Measurements from ENCODE around the gene AFG1L. TPM values are rescaled to one million over a fixed set of nuclear protein-coding genes. Genes with fewer than 3 reads are reported as not detected.

The AFG1L gene
- total RNA-seq, 2 donors from 2014 or later = 3.4 to 6.5 TPM

GRCh38 chr6:108417027-108417426 lies 122.2 kb downstream of the AFG1L start:
- Mint-ChIP-seq H3K36me3 (peaks cover 23 to 25% of the 10 kb centered on the region in 2 donors), H3K27ac (no peak overlapping the region), H3K9me3 (peaks cover 9 to 22% of the 10 kb centered on the region in 2 donors)
- DNase-seq (ENCODE audit: low spot score in 2 of 2) (no peak), ATAC-seq (no peak)

DNA sequence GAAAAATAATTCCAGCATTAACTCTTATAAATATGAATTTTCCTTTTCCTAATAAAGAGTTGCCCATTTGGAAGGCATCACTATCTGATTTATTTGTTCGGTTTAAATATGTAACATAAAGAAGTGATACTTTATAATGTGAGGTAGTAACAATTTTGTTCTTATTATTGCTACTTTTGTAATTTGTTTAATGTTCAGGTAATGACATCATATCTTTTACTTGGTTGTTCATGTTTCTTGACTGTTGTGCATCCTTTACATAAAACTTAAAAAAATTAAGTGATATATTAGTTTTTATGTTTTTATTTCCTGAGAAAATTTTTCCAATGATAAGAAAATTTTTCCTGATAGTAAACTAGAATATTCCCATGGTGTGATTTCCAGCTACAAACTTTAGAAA lies 124.6 kb downstream of the AFG1L start:
- DNase-seq (ENCODE audit: low spot score in 2 of 2) (no peak), ATAC-seq (no peak)
- H3K36me3 Mint-ChIP-seq = peaks cover 3 to 11% of the 10 kb centered on the region in 2 donors
- no peak overlapping the region for H3K27ac Mint-ChIP-seq
- H3K9me3 Mint-ChIP-seq = peaks cover 0 to 4% of the 10 kb centered on the region in 2 donors

DNA sequence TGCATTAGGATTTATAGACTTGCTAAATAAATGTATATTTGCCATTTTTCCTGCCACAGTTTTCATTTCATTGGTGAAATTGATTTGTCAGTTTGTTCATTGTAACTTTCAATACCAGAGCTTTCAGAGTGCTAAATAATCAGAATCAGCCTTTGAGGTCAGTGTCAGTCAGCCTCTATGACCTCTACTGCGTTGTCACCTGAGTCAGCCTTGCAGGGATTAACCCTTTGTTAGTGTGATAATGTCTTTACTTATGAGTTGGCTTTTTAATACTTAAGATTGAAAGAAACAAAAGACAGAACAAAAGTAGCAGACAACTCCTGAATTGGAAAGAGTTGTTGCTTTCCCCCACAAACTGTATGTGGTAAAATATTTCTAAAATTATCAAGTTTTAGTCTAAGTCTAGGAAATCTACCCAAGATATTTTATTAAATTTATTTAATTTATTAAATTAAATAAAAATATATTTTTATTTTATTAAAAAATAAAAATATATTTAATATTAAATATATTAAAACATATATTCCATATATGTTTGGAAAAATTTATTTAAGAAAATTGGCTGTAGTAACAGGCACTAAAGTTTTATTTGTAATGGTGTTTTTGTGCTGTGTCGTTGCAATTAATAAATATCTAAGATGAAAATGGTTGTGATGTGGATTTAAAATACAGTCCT lies 125.2 kb downstream of the AFG1L start:
- peaks cover 0 to 5% of the 10 kb centered on the region in 2 donors for H3K36me3 Mint-ChIP-seq
- no peak for ATAC-seq
- no peaks in the 10 kb centered on the region for H3K9me3 Mint-ChIP-seq
- H3K27ac Mint-ChIP-seq = no peak overlapping the region
- DNase-seq (ENCODE audit: low spot score in 2 of 2) = no peak

- H3K36me3 Mint-ChIP-seq = no peaks in the 10 kb centered on the region
- DNase-seq (ENCODE audit: low spot score in 2 of 2) = no peak
- no peak overlapping the region for H3K27ac Mint-ChIP-seq
- H3K9me3 Mint-ChIP-seq = no peaks in the 10 kb centered on the region
- ATAC-seq = no peak
Measured at GRCh38 chr6:108421366-108421765, 126.5 kb downstream of the AFG1L start.

DNA sequence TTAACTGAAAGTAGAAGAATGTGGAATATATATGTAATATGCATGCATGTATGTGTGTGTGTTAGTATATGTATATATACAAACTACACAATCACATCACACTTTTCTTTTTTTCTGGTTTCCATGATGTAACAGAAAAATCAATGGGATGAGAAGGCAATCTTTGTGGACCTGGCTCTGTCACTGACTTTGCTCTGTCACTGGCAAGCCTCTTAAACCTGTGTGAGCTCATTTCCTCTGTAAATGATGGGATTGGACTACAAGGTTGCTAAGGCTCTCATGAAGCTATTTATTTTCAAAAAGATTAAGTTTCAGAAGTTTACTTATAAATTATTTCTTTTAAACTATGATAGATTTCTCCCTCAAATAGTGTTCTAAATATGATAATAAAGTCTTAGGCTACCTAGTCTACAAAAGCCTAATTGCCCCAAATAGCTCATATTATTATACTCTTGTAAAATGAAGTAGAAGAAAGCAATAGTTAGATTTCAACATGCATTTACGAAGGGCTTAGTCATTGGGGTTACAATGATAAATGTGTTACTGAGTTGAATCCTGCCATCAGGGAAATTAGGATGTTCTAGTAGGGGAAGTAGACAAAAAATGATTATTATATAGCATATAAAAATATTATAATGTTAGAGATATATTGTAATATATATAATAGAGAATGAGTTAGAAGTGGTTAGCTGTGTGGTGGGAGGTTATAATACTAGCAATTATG lies 129.3 kb downstream of the AFG1L start:
- DNase-seq (ENCODE audit: low spot score in 2 of 2) (no peak), ATAC-seq (no peak)
- Mint-ChIP-seq H3K36me3 (peaks cover 0 to 5% of the 10 kb centered on the region in 2 donors), H3K9me3 (no peaks in the 10 kb centered on the region), H3K27ac (no peak overlapping the region)

GRCh38 chr6:108425428-108425827 lies 130.6 kb downstream of the AFG1L start:
- ATAC-seq = no peak
- no peak for DNase-seq (ENCODE audit: low spot score in 2 of 2)
- Mint-ChIP-seq H3K36me3 (peaks cover 0 to 6% of the 10 kb centered on the region in 2 donors), H3K9me3 (no peaks in the 10 kb centered on the region), H3K27ac (no peak overlapping the region)

- no peaks in the 10 kb centered on the region for H3K9me3 Mint-ChIP-seq
- peaks cover 0 to 6% of the 10 kb centered on the region in 2 donors for H3K36me3 Mint-ChIP-seq
- ATAC-seq (no peak), DNase-seq (ENCODE audit: low spot score in 2 of 2) (no peak)
- no peak overlapping the region for H3K27ac Mint-ChIP-seq
Measured at GRCh38 chr6:108432143-108432542, 137.3 kb downstream of the AFG1L start.

- ATAC-seq (no peak), DNase-seq (ENCODE audit: low spot score in 2 of 2) (no peak)
- no peak overlapping the region for H3K27ac Mint-ChIP-seq
- peaks cover 0 to 6% of the 10 kb centered on the region in 2 donors for H3K36me3 Mint-ChIP-seq
- no peaks in the 10 kb centered on the region for H3K9me3 Mint-ChIP-seq
Measured at GRCh38 chr6:108432792-108433191, 137.9 kb downstream of the AFG1L start.

- no peak for ATAC-seq
- Mint-ChIP-seq H3K27ac (no peak overlapping the region), H3K9me3 (no peaks in the 10 kb centered on the region), H3K36me3 (no peaks in the 10 kb centered on the region)
- DNase-seq (ENCODE audit: low spot score in 2 of 2) = no peak
Measured at GRCh38 chr6:108434222-108434621, 139.4 kb downstream of the AFG1L start.

- H3K9me3 Mint-ChIP-seq = no peaks in the 10 kb centered on the region
- H3K27ac Mint-ChIP-seq = no peak overlapping the region
Measured at GRCh38 chr6:108435391-108435790, 140.5 kb downstream of the AFG1L start.

GRCh38 chr6:108436771-108437170 lies 141.9 kb downstream of the AFG1L start:
- Mint-ChIP-seq H3K36me3 (no peaks in the 10 kb centered on the region), H3K27ac (no peak overlapping the region), H3K9me3 (no peaks in the 10 kb centered on the region)
- ATAC-seq (no peak), DNase-seq (ENCODE audit: low spot score in 2 of 2) (no peak)

More at GRCh38 chr6:108435391-108435790, 140.5 kb downstream of the AFG1L start:
- H3K36me3 Mint-ChIP-seq = no peaks in the 10 kb centered on the region
- DNase-seq (ENCODE audit: low spot score in 2 of 2) (no peak), ATAC-seq (no peak)

DNA sequence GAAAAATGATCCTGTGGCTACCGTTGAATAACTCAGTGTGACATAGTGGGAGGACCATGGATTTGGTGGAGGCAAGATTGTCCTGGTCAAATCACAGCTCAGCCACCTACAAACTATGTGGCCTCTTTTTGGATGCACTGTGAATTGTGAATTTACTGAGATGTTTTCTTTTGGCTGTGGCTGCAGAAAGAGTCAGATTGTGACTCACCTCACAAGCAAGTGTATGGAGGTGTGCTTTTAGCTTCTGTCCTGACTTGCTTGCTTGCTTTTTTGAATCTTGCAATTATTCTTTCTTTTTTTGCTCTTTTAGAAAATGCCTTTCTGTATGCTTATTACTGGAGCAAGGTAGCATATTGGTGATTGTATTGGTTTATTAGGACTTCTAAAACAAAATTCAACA lies 143.0 kb downstream of the AFG1L start:
- Mint-ChIP-seq H3K27ac (no peak overlapping the region), H3K36me3 (no peaks in the 10 kb centered on the region), H3K9me3 (no peaks in the 10 kb centered on the region)
- ATAC-seq (no peak), DNase-seq (ENCODE audit: low spot score in 2 of 2) (no peak)

DNA sequence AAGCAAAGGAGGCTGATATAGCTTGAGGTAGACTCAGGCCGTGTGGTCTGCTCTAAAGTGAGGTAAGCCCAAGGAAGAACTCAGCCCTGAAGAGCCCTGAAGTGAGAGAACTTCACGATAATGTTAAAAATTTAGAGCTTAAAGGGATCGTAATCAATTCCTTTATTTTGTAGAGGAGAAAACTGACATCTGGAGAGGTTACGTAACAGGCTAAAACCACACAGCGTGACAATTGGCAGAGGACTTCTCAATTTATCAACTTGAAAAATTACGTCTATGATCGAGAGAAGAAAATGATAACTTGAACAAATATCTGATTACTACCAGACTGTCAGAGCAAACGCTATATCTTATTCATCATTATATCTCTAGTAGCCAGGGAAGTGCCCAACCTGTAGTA lies 144.1 kb downstream of the AFG1L start:
- DNase-seq (ENCODE audit: low spot score in 2 of 2) = no peak
- Mint-ChIP-seq H3K9me3 (no peaks in the 10 kb centered on the region), H3K27ac (no peak overlapping the region), H3K36me3 (no peaks in the 10 kb centered on the region)
- ATAC-seq = no peak

DNA sequence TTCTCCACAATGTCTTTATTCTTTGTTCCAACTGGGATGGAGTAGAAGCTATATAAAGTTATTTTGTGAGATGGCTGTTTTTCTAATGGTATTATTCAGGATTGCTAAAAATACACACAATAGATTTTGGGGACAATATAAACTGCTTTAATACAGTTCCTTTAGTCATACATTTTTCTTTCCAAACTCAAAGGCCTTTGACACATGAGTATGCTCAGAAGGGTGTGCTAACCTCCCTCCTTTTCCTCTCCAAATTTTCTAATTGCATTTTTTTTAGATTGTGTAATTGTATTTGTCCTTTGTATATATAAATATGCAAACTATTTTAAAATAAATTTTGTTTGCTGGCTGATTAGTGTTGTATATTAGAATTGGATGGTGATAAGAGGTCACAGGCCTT lies 146.3 kb downstream of the AFG1L start:
- H3K36me3 Mint-ChIP-seq = no peaks in the 10 kb centered on the region
- H3K27ac Mint-ChIP-seq = no peak overlapping the region
- DNase-seq (ENCODE audit: low spot score in 2 of 2) = no peak
- no peak for ATAC-seq
- no peaks in the 10 kb centered on the region for H3K9me3 Mint-ChIP-seq

GRCh38 chr6:108442770-108443520 lies 148.1 kb downstream of the AFG1L start:
- no peak overlapping the region for H3K27ac Mint-ChIP-seq
- H3K36me3 Mint-ChIP-seq = no peaks in the 10 kb centered on the region
- H3K9me3 Mint-ChIP-seq = no peaks in the 10 kb centered on the region
- DNase-seq (ENCODE audit: low spot score in 2 of 2) (no peak), ATAC-seq (no peak)

GRCh38 chr6:108446629-108447150 lies 151.8 kb downstream of the AFG1L start:
- H3K36me3 Mint-ChIP-seq = no peaks in the 10 kb centered on the region
- ATAC-seq = no peak
- no peak overlapping the region for H3K27ac Mint-ChIP-seq
- H3K9me3 Mint-ChIP-seq = no peaks in the 10 kb centered on the region
- DNase-seq (ENCODE audit: low spot score in 2 of 2) = no peak

DNA sequence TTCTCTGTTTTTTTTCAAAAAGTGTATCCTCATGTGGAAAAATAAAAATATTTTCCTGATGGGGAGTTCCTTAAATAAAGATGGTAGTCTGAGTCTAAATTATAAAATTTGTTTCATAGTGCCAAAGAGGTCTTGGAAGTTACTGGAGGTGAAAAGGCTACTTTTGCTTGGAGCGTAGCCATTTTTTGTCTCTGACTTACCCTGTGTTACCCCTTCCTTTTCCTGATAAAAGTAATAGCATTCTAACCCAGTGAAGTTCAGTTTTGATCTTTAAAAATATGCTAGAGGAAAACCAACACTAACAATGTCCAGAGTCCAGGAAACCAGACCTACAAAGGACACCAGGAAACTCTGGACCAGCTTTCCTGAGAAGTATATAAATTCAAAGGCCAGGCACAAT lies 153.6 kb downstream of the AFG1L start:
- no peaks in the 10 kb centered on the region for H3K36me3 Mint-ChIP-seq
- H3K27ac Mint-ChIP-seq = no peak overlapping the region
- ATAC-seq (no peak), DNase-seq (ENCODE audit: low spot score in 2 of 2) (no peak)
- H3K9me3 Mint-ChIP-seq = no peaks in the 10 kb centered on the region
